GM12891 (cell line): ENCODE measurements around the gene EGFR.

Experiments
- POLR2A ChIP-seq: IDR thresholded peaks from 2 replicates; pipeline ENCODE4 v1.6.1; 2011; ENCODE audit warnings: low read depth, low read length, control low read depth
- POLR2AphosphoS5 ChIP-seq: IDR thresholded peaks from 2 replicates; pipeline ENCODE4 v1.6.1; 2011; ENCODE audit warnings: low read depth, low read length, control low read depth

GRCh38 chr7:55199418-55199817, 180.6 kb downstream of the EGFR start:
- TF ChIP-seq POLR2AphosphoS5 (no peak), POLR2A (no peak)
